ENCODE data around the gene PPP3R1.
"Not testable (repeated sequence)": the region's sequence is repeated elsewhere in the genome, so short reads cannot be mapped to it uniquely, and the experiment has no call there.

PPP3R1 gene

DNA sequence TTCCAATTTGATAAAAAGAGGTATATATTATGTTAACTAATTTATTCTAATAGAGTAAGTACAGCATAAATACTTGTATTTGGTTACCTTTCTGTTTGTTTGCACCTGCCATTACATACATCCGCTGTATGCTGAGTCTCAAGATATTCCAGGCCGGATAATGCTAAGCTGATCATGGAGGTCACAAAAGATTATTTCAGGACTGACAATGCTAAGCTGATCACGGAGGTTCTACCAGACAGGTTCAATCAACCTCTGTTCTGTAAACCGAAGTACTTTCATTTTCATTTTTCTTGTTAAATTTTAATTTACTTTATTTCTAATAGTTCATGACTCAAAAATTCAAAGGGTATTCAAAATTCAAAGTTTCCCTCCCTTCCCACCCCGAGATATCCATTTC, 63.5 kb downstream of the PPP3R1 start:
- peaks cover 9% of the 10 kb centered on the region for H3K4me1 ChIP-seq (ENCODE audit: control insufficient read depth, insufficient read depth, low read length)
- H3K27me3 ChIP-seq (ENCODE audit: control insufficient read depth, insufficient read depth, low read length): no peaks in the 10 kb centered on the region
- H3K36me3 ChIP-seq (ENCODE audit: control insufficient read depth, insufficient read depth, low read length): peaks cover 28% of the 10 kb centered on the region
- no peak overlapping the region for H3K9ac ChIP-seq (ENCODE audit: low read depth, low read length)
- H3K9me3 ChIP-seq (ENCODE audit: control insufficient read depth, insufficient read depth, low read length): no peaks in the 10 kb centered on the region
- no peak overlapping the region for H3K4me3 ChIP-seq (ENCODE audit: low read depth, low read length)
- no peak overlapping the region for H3K27ac ChIP-seq (ENCODE audit: low read depth, low read length)

DNA sequence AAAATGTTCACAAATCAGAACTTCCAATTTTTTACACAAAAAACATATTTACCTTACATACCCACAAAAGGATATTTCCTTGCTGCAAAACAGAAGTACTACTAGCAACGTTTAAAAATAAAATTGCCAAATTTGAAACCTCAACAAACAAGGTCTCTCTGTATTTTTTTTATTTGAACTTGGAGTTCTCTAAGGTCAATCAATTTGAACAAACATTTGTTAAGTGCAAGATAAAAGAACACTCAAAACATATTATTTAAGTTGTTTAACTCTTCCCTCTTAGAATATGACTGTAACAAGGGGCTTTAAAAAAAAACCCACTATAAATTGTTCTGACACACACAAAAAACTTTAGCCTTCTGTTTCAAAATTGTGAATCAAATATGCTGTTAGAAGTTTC, 65.0 kb downstream of the PPP3R1 start:
- no peak overlapping the region for H3K4me3 ChIP-seq (ENCODE audit: low read depth, low read length)
- peaks cover 43% of the 10 kb centered on the region for H3K36me3 ChIP-seq (ENCODE audit: control insufficient read depth, insufficient read depth, low read length)
- H3K27me3 ChIP-seq (ENCODE audit: control insufficient read depth, insufficient read depth, low read length): no peaks in the 10 kb centered on the region
- no peak overlapping the region for H3K9ac ChIP-seq (ENCODE audit: low read depth, low read length)
- peaks cover 6% of the 10 kb centered on the region for H3K4me1 ChIP-seq (ENCODE audit: control insufficient read depth, insufficient read depth, low read length)
- no peaks in the 10 kb centered on the region for H3K9me3 ChIP-seq (ENCODE audit: control insufficient read depth, insufficient read depth, low read length)
- H3K27ac ChIP-seq (ENCODE audit: low read depth, low read length): no peak overlapping the region

DNA sequence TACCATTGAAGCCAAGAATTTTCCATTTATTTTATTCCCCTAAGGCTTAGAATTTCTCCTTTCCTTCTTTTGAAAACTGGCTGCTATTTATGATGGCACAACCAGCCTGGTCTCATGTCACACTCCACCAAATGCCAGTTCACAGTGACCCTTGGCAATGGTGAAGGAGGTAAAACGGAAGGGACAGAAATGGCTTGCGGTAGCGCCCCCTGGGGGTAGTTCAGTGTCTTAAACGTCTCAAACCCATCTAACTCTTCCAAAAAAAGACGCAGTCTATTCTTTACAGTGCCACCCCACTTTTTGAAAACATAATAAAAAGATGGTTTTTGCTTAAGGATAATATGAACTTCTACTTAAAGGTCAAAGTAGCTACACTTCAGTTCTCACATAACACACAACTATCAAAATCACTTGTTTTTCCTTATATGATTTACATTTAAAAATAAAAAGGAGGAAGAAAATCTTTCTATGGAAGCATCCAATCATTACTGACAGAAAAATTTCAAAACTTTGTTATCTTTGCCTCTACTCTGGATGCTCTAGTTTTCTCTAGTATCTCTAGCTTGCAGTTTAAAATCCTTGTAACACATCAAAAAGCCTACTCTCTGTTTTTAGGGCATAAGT, 66.7 kb downstream of the PPP3R1 start:
- Histone ChIP-seq H3K9ac (ENCODE audit: low read depth, low read length) (no peak overlapping the region), H3K4me3 (ENCODE audit: low read depth, low read length) (no peak overlapping the region), H3K27ac (ENCODE audit: low read depth, low read length) (no peak overlapping the region), H3K36me3 (ENCODE audit: control insufficient read depth, insufficient read depth, low read length) (peaks cover 52% of the 10 kb centered on the region), H3K27me3 (ENCODE audit: control insufficient read depth, insufficient read depth, low read length) (no peaks in the 10 kb centered on the region), H3K4me1 (ENCODE audit: control insufficient read depth, insufficient read depth, low read length) (peaks cover 1% of the 10 kb centered on the region; the same call in 1 of the 2 replicates), H3K9me3 (ENCODE audit: control insufficient read depth, insufficient read depth, low read length) (no peaks in the 10 kb centered on the region)

GRCh38 chr2:68182902-68183301, 69.4 kb downstream of the PPP3R1 start:
- Histone ChIP-seq H3K36me3 (ENCODE audit: control insufficient read depth, insufficient read depth, low read length) (peaks cover 64% of the 10 kb centered on the region), H3K9ac (ENCODE audit: low read depth, low read length) (no peak overlapping the region), H3K27ac (ENCODE audit: low read depth, low read length) (no peak overlapping the region), H3K9me3 (ENCODE audit: control insufficient read depth, insufficient read depth, low read length) (no peaks in the 10 kb centered on the region), H3K27me3 (ENCODE audit: control insufficient read depth, insufficient read depth, low read length) (no peaks in the 10 kb centered on the region), H3K4me3 (ENCODE audit: low read depth, low read length) (no peak overlapping the region), H3K4me1 (ENCODE audit: control insufficient read depth, insufficient read depth, low read length) (no peaks in the 10 kb centered on the region)

DNA sequence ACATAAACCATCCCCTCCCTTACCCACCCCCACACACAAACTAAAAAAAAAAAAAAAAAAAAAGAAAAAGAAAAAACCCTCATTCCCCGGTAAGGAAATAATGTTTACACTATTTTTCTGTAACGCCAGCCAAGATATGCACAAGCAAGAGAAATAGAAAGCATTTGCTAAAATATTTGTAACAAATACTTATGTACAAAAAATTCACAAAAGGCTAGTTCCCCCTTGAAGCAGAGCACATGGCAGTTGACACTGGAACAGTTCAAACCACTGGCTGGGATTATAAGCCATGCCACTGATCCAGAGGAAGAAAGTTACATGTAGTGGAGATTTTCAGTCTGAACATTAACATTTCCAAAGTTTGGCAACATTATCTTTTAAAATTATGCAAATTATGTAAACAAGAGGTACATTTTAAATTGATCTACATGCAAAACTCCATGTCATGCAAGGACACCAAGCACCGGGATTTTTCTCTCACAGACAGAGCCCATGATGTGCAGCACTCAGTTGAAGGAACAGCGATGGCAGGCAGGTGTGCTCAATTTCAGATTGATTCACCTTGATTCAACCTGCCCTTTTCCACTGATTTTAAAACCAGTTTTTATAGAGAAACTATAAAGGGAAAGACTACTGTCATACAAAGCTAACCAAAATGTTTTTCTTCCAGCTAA, 73.2 kb downstream of the PPP3R1 start:
- no peak overlapping the region for H3K27ac ChIP-seq (ENCODE audit: low read depth, low read length)
- H3K9ac ChIP-seq (ENCODE audit: low read depth, low read length): no peak overlapping the region
- H3K27me3 ChIP-seq (ENCODE audit: control insufficient read depth, insufficient read depth, low read length): no peaks in the 10 kb centered on the region
- no peaks in the 10 kb centered on the region for H3K9me3 ChIP-seq (ENCODE audit: control insufficient read depth, insufficient read depth, low read length)
- H3K36me3 ChIP-seq (ENCODE audit: control insufficient read depth, insufficient read depth, low read length): peaks cover 72% of the 10 kb centered on the region
- no peaks in the 10 kb centered on the region for H3K4me1 ChIP-seq (ENCODE audit: control insufficient read depth, insufficient read depth, low read length)
- no peak overlapping the region for H3K4me3 ChIP-seq (ENCODE audit: low read depth, low read length)

DNA sequence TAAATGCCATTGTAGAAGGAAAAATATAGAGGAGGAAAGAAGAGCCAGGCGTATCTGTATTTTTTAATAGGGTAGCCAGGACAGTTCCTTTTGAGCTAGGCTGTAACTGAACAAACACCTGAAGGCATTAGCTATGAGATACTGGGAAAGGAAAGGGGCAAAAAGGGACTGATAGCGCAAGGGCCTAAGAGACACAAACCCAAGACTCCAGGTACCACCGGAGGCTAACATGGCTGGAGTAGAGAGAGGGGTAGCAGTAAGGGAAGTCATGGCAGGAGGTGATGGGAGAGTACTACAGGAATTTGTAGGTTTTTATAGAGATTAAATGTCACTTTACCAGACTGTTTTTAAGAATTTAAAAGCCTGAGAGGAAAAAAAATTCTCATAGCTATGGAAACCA, 73.9 kb downstream of the PPP3R1 start:
- Histone ChIP-seq H3K4me3 (ENCODE audit: low read depth, low read length) (no peak overlapping the region), H3K9me3 (ENCODE audit: control insufficient read depth, insufficient read depth, low read length) (no peaks in the 10 kb centered on the region), H3K27me3 (ENCODE audit: control insufficient read depth, insufficient read depth, low read length) (no peaks in the 10 kb centered on the region), H3K36me3 (ENCODE audit: control insufficient read depth, insufficient read depth, low read length) (peaks cover 72% of the 10 kb centered on the region), H3K9ac (ENCODE audit: low read depth, low read length) (no peak overlapping the region), H3K27ac (ENCODE audit: low read depth, low read length) (no peak overlapping the region), H3K4me1 (ENCODE audit: control insufficient read depth, insufficient read depth, low read length) (no peaks in the 10 kb centered on the region)

GRCh38 chr2:68177541-68177940, 74.8 kb downstream of the PPP3R1 start:
- Histone ChIP-seq H3K36me3 (ENCODE audit: control insufficient read depth, insufficient read depth, low read length) (peaks cover 73% of the 10 kb centered on the region), H3K27ac (ENCODE audit: low read depth, low read length) (no peak overlapping the region), H3K9ac (ENCODE audit: low read depth, low read length) (no peak overlapping the region), H3K4me3 (ENCODE audit: low read depth, low read length) (no peak overlapping the region), H3K9me3 (ENCODE audit: control insufficient read depth, insufficient read depth, low read length) (no peaks in the 10 kb centered on the region), H3K4me1 (ENCODE audit: control insufficient read depth, insufficient read depth, low read length) (no peaks in the 10 kb centered on the region), H3K27me3 (ENCODE audit: control insufficient read depth, insufficient read depth, low read length) (no peaks in the 10 kb centered on the region)

- no peak overlapping the region for H3K4me3 ChIP-seq (ENCODE audit: low read depth, low read length)
- peaks cover 74% of the 10 kb centered on the region for H3K36me3 ChIP-seq (ENCODE audit: control insufficient read depth, insufficient read depth, low read length)
- H3K27ac ChIP-seq (ENCODE audit: low read depth, low read length): no peak overlapping the region
- no peak overlapping the region for H3K9ac ChIP-seq (ENCODE audit: low read depth, low read length)
- H3K9me3 ChIP-seq (ENCODE audit: control insufficient read depth, insufficient read depth, low read length): no peaks in the 10 kb centered on the region
- no peaks in the 10 kb centered on the region for H3K27me3 ChIP-seq (ENCODE audit: control insufficient read depth, insufficient read depth, low read length)
- H3K4me1 ChIP-seq (ENCODE audit: control insufficient read depth, insufficient read depth, low read length): no peaks in the 10 kb centered on the region
These were observed 75.7 kb downstream of the PPP3R1 start for GRCh38 chr2:68176657-68177056.

GRCh38 chr2:68175210-68175609, 77.1 kb downstream of the PPP3R1 start:
- not testable (repeated sequence) for H3K27ac ChIP-seq (ENCODE audit: low read depth, low read length); H3K4me1 ChIP-seq (ENCODE audit: control insufficient read depth, insufficient read depth, low read length); H3K4me3 ChIP-seq (ENCODE audit: low read depth, low read length); H3K27me3 ChIP-seq (ENCODE audit: control insufficient read depth, insufficient read depth, low read length); H3K9ac ChIP-seq (ENCODE audit: low read depth, low read length); H3K9me3 ChIP-seq (ENCODE audit: control insufficient read depth, insufficient read depth, low read length)
- H3K36me3 ChIP-seq (ENCODE audit: control insufficient read depth, insufficient read depth, low read length): peaks cover 76% of the 10 kb centered on the region

DNA sequence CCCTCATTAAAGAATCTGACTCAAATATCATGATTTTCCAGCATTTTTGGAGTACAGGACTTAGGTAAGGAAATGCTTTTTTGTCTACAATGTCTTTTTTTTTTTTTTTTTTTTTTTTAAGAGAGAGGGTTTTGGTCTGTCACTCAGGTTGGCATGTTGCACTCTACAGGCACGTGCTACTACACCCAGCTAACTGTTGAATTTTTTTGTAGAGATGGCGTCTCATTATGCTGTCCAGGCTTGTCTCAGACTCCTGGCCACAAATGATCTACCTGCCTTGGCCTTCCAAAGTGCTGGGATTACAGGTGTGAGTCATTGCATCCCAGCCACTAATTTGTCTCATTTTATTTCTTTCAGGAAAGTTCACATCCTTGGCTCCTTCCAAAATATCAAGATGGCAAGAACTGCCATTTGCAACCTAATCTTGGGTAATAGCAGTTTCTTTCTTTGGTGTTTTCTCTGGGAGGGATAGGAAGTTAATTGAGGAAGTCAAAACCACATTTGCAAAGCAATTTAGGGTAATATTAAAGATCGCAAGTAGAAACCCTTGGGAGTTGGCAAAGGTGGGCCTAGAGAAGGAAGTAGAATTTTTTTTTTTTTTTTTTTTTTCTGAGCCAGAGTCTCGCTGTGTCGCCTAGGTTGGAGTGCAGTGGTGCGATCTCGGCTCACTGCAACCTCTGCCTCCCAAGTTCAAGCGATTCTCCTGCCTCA, 79.2 kb downstream of the PPP3R1 start:
- no peak overlapping the region for H3K4me3 ChIP-seq (ENCODE audit: low read depth, low read length)
- H3K27ac ChIP-seq (ENCODE audit: low read depth, low read length): no peak overlapping the region
- H3K9me3 ChIP-seq (ENCODE audit: control insufficient read depth, insufficient read depth, low read length): no peaks in the 10 kb centered on the region
- H3K36me3 ChIP-seq (ENCODE audit: control insufficient read depth, insufficient read depth, low read length): peaks cover 85% of the 10 kb centered on the region
- no peak overlapping the region for H3K9ac ChIP-seq (ENCODE audit: low read depth, low read length)
- no peaks in the 10 kb centered on the region for H3K4me1 ChIP-seq (ENCODE audit: control insufficient read depth, insufficient read depth, low read length)
- H3K27me3 ChIP-seq (ENCODE audit: control insufficient read depth, insufficient read depth, low read length): no peaks in the 10 kb centered on the region

DNA sequence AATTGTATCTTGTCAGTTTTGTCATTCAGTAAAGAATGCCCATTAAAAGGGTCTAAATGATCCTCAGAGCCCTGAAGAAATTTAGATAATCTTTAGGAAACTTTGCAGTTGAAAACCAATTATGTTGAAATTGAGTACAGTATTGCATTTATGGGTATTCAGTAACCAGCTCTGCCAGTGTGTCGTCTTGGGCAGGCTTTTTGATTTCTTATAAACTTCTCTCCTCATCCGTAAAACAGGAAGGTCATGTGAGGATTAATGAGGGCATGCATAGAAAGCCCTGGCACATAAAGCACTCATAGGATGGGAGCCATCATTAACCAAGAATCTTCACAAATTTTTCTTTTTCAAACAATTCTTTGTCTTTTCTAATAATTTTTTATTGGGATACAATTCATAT, 79.8 kb downstream of the PPP3R1 start:
- H3K4me1 ChIP-seq (ENCODE audit: control insufficient read depth, insufficient read depth, low read length): no peaks in the 10 kb centered on the region
- H3K27ac ChIP-seq (ENCODE audit: low read depth, low read length): no peak overlapping the region
- peaks cover 87% of the 10 kb centered on the region for H3K36me3 ChIP-seq (ENCODE audit: control insufficient read depth, insufficient read depth, low read length)
- H3K4me3 ChIP-seq (ENCODE audit: low read depth, low read length): no peak overlapping the region
- no peak overlapping the region for H3K9ac ChIP-seq (ENCODE audit: low read depth, low read length)
- no peaks in the 10 kb centered on the region for H3K9me3 ChIP-seq (ENCODE audit: control insufficient read depth, insufficient read depth, low read length)
- H3K27me3 ChIP-seq (ENCODE audit: control insufficient read depth, insufficient read depth, low read length): no peaks in the 10 kb centered on the region
